ENCODE results near the gene MIA. TPM values are rescaled to one million over a fixed set of nuclear protein-coding genes. Genes with fewer than 3 reads are reported as not detected.

The MIA gene
- total RNA-seq, 2 donors from 2014 or later, result not detected

GRCh38 chr19:40744554-40745401, 30.5 kb upstream of the MIA start:
- no peaks in the 10 kb centered on the region for H3K9me3 Mint-ChIP-seq
- ATAC-seq (peak; percentile 42 to 55), DNase-seq (ENCODE audit: low spot score in 2 of 2) (no peak)
- peaks cover 2 to 4% of the 10 kb centered on the region in 2 donors for H3K36me3 Mint-ChIP-seq
- H3K27ac Mint-ChIP-seq, result peak overlapping the region in 1 of 2 donors; percentile 72

- ATAC-seq (no peak), DNase-seq (ENCODE audit: low spot score in 2 of 2) (no peak)
- H3K9me3 Mint-ChIP-seq, result no peaks in the 10 kb centered on the region
- no peak overlapping the region for H3K27ac Mint-ChIP-seq
- peaks cover 8 to 9% of the 10 kb centered on the region in 2 donors for H3K36me3 Mint-ChIP-seq
Observed at GRCh38 chr19:40745402-40745780, 29.9 kb upstream of the MIA start.

GRCh38 chr19:40747536-40747935, 27.8 kb upstream of the MIA start:
- no peaks in the 10 kb centered on the region for H3K9me3 Mint-ChIP-seq
- no peak for DNase-seq (ENCODE audit: low spot score in 2 of 2)
- peaks cover 24 to 25% of the 10 kb centered on the region in 2 donors for H3K36me3 Mint-ChIP-seq
- no peak overlapping the region for H3K27ac Mint-ChIP-seq
- no peak for ATAC-seq

GRCh38 chr19:40750058-40750873, 25.1 kb upstream of the MIA start, which contains the start of gene ACTMAP:
Gene ACTMAP (minus strand): TSS chr19:40750477. CDS start chr19:40749803, 674 bp downstream.
- H3K9me3 Mint-ChIP-seq, result no peaks in the 10 kb centered on the region
- peaks cover 36 to 39% of the 10 kb centered on the region in 2 donors for H3K36me3 Mint-ChIP-seq
- ATAC-seq, result peak; percentile 88 to 90
- peak; percentile 98 to 100 for DNase-seq (ENCODE audit: low spot score in 2 of 2)
- peak within 1 kb of the TSS; percentile 96 to 100 for H3K27ac Mint-ChIP-seq

GRCh38 chr19:40750874-40751537, 24.3 kb upstream of the MIA start, which contains the start of gene SNRPA:
Gene SNRPA (plus strand): TSS chr19:40751203. CDS start chr19:40751409, 206 bp downstream.
- Mint-ChIP-seq H3K9me3 (no peaks in the 10 kb centered on the region), H3K36me3 (peaks cover 42 to 45% of the 10 kb centered on the region in 2 donors)
- peak; percentile 78 for ATAC-seq

GRCh38 chr19:40752257-40752781, 23.0 kb upstream of the MIA start:
- no peaks in the 10 kb centered on the region for H3K9me3 Mint-ChIP-seq
- DNase-seq (ENCODE audit: low spot score in 2 of 2), result no peak
- ATAC-seq, result no peak
- peaks cover 54 to 55% of the 10 kb centered on the region in 2 donors for H3K36me3 Mint-ChIP-seq
- peak overlapping the region; percentile 96 to 100 for H3K27ac Mint-ChIP-seq

More at GRCh38 chr19:40750874-40751537, 24.3 kb upstream of the MIA start, which contains the start of gene SNRPA:
- peak within 1 kb of the TSS; percentile 96 to 100 for H3K27ac Mint-ChIP-seq
- peak; percentile 94 to 99 for DNase-seq (ENCODE audit: low spot score in 2 of 2)

- peak overlapping the region; percentile 85 to 87 for H3K27ac Mint-ChIP-seq
- peak in 1 of 2 donors; percentile 13 for ATAC-seq
- H3K9me3 Mint-ChIP-seq, result no peaks in the 10 kb centered on the region
- peaks cover 57 to 63% of the 10 kb centered on the region in 2 donors for H3K36me3 Mint-ChIP-seq
- peak in 1 of 2 donors; percentile 55 for DNase-seq (ENCODE audit: low spot score in 2 of 2)
Observed at GRCh38 chr19:40754611-40755247, 20.6 kb upstream of the MIA start.

- no peak for DNase-seq (ENCODE audit: low spot score in 2 of 2)
- Mint-ChIP-seq H3K36me3 (peaks cover 52 to 63% of the 10 kb centered on the region in 2 donors), H3K27ac (peak overlapping the region; percentile 87 to 94), H3K9me3 (no peaks in the 10 kb centered on the region)
- ATAC-seq, result no peak
Observed at GRCh38 chr19:40755248-40755624, 20.1 kb upstream of the MIA start.

GRCh38 chr19:40755791-40756190, 19.5 kb upstream of the MIA start:
- Mint-ChIP-seq H3K36me3 (peaks cover 53 to 68% of the 10 kb centered on the region in 2 donors), H3K27ac (peak overlapping the region; percentile 87 to 94), H3K9me3 (no peaks in the 10 kb centered on the region)
- ATAC-seq, result no peak
- no peak for DNase-seq (ENCODE audit: low spot score in 2 of 2)

- Mint-ChIP-seq H3K27ac (peak overlapping the region; percentile 32 to 87), H3K36me3 (peaks cover 49 to 66% of the 10 kb centered on the region in 2 donors), H3K9me3 (no peaks in the 10 kb centered on the region)
- peak in 1 of 2 donors; percentile 44 for ATAC-seq
- no peak for DNase-seq (ENCODE audit: low spot score in 2 of 2)
Observed at GRCh38 chr19:40756502-40757110, 18.7 kb upstream of the MIA start.

- no peak for DNase-seq (ENCODE audit: low spot score in 2 of 2)
- H3K27ac Mint-ChIP-seq, result no peak overlapping the region
- no peak for ATAC-seq
- no peaks in the 10 kb centered on the region for H3K9me3 Mint-ChIP-seq
- H3K36me3 Mint-ChIP-seq, result peaks cover 49 to 70% of the 10 kb centered on the region in 2 donors
Observed at GRCh38 chr19:40758491-40758890, 16.8 kb upstream of the MIA start.

GRCh38 chr19:40759352-40759751, 16.0 kb upstream of the MIA start:
- Mint-ChIP-seq H3K36me3 (peaks cover 54 to 75% of the 10 kb centered on the region in 2 donors), H3K27ac (peak overlapping the region in 1 of 2 donors; percentile 34)

GRCh38 chr19:40762754-40763470, 12.4 kb upstream of the MIA start:
- no peak for DNase-seq (ENCODE audit: low spot score in 2 of 2)
- no peak for ATAC-seq
- H3K27ac Mint-ChIP-seq, result peak overlapping the region; percentile 70 to 88
- H3K9me3 Mint-ChIP-seq, result no peaks in the 10 kb centered on the region
- peaks cover 46 to 69% of the 10 kb centered on the region in 2 donors for H3K36me3 Mint-ChIP-seq

More at GRCh38 chr19:40759352-40759751, 16.0 kb upstream of the MIA start:
- ATAC-seq (no peak), DNase-seq (ENCODE audit: low spot score in 2 of 2) (no peak)
- no peaks in the 10 kb centered on the region for H3K9me3 Mint-ChIP-seq

- Mint-ChIP-seq H3K27ac (peak overlapping the region; percentile 24 to 80), H3K9me3 (no peaks in the 10 kb centered on the region), H3K36me3 (peaks cover 41 to 65% of the 10 kb centered on the region in 2 donors)
- ATAC-seq (no peak), DNase-seq (ENCODE audit: low spot score in 2 of 2) (no peak)
Observed at GRCh38 chr19:40763526-40763925, 11.8 kb upstream of the MIA start.

- ATAC-seq (no peak), DNase-seq (ENCODE audit: low spot score in 2 of 2) (no peak)
- Mint-ChIP-seq H3K9me3 (no peaks in the 10 kb centered on the region), H3K36me3 (peaks cover 41 to 64% of the 10 kb centered on the region in 2 donors), H3K27ac (peak overlapping the region; percentile 24 to 80)
Observed at GRCh38 chr19:40763963-40764362, 11.4 kb upstream of the MIA start.
